Right cardiac atrium (tissue), 5 donors: Measurements from ENCODE around the gene HRH2. TPM values are rescaled to one million over a fixed set of nuclear protein-coding genes. Genes with fewer than 3 reads are reported as not detected.

ENCODE experiments used
- ATAC-seq, 2 donors: fragments of 200-7000 bp; cut with Tn5 transposase; one replicate each; pipeline versions ENCODE4 v1.8.0 to v1.9.1; 2020; ENCODE audit warnings: moderate library complexity in 2 of 2, mild to moderate bottlenecking in 1 of 2
- DNase-seq, 3 donors: peaks; one replicate each; pipeline ENCODE4 v3.0.0-alpha.2; 2020
- H3K27ac ChIP-seq: one replicate; pipeline ENCODE4 v1.5.1; 2013; ENCODE audit warnings: mild to moderate bottlenecking, low read length, control low read depth, moderate library complexity
- H3K27me3 ChIP-seq: one replicate; pipeline ENCODE4 v1.6.1; 2013; ENCODE audit not compliant: control insufficient read depth, insufficient read depth
- H3K4me1 ChIP-seq: one replicate; pipeline ENCODE4 v1.6.1; 2013; ENCODE audit warnings: low read length; ENCODE audit not compliant: control insufficient read depth, insufficient read depth
- H3K4me3 ChIP-seq: one replicate; pipeline ENCODE4 v1.5.1; 2013; ENCODE audit warnings: low read length, control low read depth
- H3K9me3 ChIP-seq: one replicate; pipeline ENCODE4 v1.6.1; 2013; ENCODE audit warnings: low read length; ENCODE audit not compliant: control insufficient read depth
- WGBS: extraction: QIAGEN DNeasy Blood & Tissue Kit; methylation state at CpG from one replicate; pipeline ENCODE4 v1.1.7; 2013; 5-methylcytosine and 5-hydroxymethylcytosine counted together
- intact Hi-C, 4 donors: fragments of 100-400 bp; cut with DNase I; formaldehyde crosslinking; loops; one replicate each; pipeline versions ENCODE4 v1.11.0 to v1.14.0; 2022 to 2023
- polyA plus RNA-seq: library from polyadenylated mRNA; stranded (reverse); fragments of 200-250 nt; gene quantifications from one replicate; pipeline ENCODE4 v1.2.3, GENCODE V29; 2013
- total RNA-seq, 4 donors: library from RNA; stranded (reverse); fragmentation: NEBNext Ultra II Directional; extraction: Animal tissue kit (Norgen Biotek cat#: 25700); gene quantifications; one replicate each; pipeline ENCODE4 v1.2.1, GENCODE V29; 2021
- donor health status: healthy with polysubstance abuse.
- donor health status: DM: no; HTN: yes; CAD: no.
- donor health status: DM: no; HTN: no; CAD: no.
- donor health status: DM: no; HTN: yes; CAD: no; lungs with severe emphysema.
- donor health status: DM: yes; HTN: yes; CAD: no.

The HRH2 gene
- total and polyA plus RNA-seq, 5 donors, result 18.6 to 37.5 (median 31.2) TPM

- DNase-seq, result no peak
- Histone ChIP-seq H3K27me3 (no peaks in the 10 kb centered on the region), H3K4me1 (peaks cover 3% of the 10 kb centered on the region), H3K9me3 (no peaks in the 10 kb centered on the region), H3K27ac (no peak overlapping the region), H3K4me3 (no peak overlapping the region)
- 73% methylated on average over 10 of the region's 10 CpGs for WGBS
- intact Hi-C loops, result no loop called here
- no peak for ATAC-seq
These were observed 18.0 kb downstream of the HRH2 start for GRCh38 chr5:175675873-175676272.

DNA sequence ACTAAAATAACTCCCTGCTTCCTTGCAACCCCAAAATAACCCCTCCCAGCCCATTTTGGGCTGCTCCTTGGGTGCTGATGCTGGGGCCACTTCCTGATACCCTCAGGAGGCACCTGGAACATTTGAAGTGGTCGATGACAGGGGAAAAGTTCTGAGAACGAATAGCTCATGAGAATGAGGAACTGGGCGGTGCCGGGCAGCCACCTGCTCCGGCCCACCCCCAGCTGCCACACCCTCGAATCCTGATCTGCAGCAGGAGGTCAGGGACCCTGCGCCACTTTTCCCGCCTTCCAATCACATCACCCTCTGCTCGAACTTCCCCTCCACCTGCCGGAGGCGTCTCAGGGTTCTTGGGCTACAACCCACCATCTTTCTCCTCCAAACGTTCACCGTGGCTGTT, 19.7 kb downstream of the HRH2 start:
- WGBS, result 56% methylated on average over 13 of the region's 13 CpGs
- Histone ChIP-seq H3K27me3 (no peaks in the 10 kb centered on the region), H3K9me3 (no peaks in the 10 kb centered on the region), H3K4me3 (no peak overlapping the region), H3K27ac (no peak overlapping the region), H3K4me1 (peaks cover 3% of the 10 kb centered on the region)
- DNase-seq, result no peak
- no peak for ATAC-seq
- intact Hi-C loops, result no loop called here

GRCh38 chr5:175678074-175678473, 20.2 kb downstream of the HRH2 start:
- Histone ChIP-seq H3K4me1 (peaks cover 4% of the 10 kb centered on the region), H3K4me3 (no peak overlapping the region), H3K9me3 (no peaks in the 10 kb centered on the region), H3K27me3 (no peaks in the 10 kb centered on the region), H3K27ac (no peak overlapping the region)
- 70% methylated on average over 10 of the region's 10 CpGs for WGBS
- intact Hi-C loops, result no loop called here
- DNase-seq (no peak), ATAC-seq (no peak)

DNA sequence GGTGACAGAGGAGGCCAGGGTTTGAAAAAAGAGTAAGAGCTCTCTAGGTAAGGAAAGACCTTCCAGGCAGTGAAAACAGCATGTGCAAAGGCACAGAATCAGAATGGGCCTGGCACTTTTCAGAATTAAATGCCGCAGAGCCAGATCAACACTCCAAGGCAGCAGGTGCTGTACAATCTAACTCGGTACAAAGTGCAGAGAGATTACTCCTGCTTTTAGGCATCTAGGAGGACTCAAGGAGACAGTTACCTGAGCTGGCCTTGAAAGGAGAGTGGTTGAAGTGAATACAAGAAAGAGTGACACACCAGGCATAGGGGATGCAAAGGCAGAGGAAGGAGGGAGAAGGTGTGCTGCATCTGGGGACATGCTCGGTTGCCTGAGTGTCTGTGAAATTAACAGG, 21.5 kb downstream of the HRH2 start:
- Histone ChIP-seq H3K4me3 (no peak overlapping the region), H3K9me3 (no peaks in the 10 kb centered on the region), H3K27ac (no peak overlapping the region), H3K4me1 (peaks cover 4% of the 10 kb centered on the region), H3K27me3 (no peaks in the 10 kb centered on the region)
- DNase-seq (no peak), ATAC-seq (no peak)
- 81% methylated on average over 3 of the region's 3 CpGs for WGBS
- intact Hi-C loops, result no loop called here

DNA sequence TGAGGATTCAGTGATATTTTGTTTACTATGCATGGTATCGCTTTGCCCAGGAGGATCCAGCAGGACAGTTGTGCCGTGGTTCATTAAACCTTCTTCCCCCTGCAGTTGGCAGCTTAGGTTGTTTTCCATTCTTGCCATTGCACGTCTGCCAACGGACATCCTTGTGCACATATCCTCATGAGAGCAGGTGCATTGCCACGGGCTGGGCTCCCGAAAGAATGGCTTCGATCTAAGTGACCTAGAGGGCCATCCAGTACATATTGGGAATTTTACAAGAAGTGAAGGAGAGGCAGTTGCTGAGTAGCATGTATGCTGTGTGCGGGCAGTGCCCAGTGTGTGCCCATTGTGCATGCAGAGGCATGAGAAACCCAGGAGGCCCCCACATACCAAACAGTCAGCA, 22.1 kb downstream of the HRH2 start:
- intact Hi-C loops, result no loop called here
- DNase-seq (no peak), ATAC-seq (no peak)
- H3K9me3 ChIP-seq, result no peaks in the 10 kb centered on the region
- H3K27me3 ChIP-seq, result no peaks in the 10 kb centered on the region
- no peak overlapping the region for H3K4me3 ChIP-seq
- 70% methylated on average over 8 of the region's 8 CpGs for WGBS
- peak overlapping the region; percentile 88 for H3K27ac ChIP-seq
- H3K4me1 ChIP-seq, result peaks cover 4% of the 10 kb centered on the region

- intact Hi-C loops, result no loop called here
- no peaks in the 10 kb centered on the region for H3K9me3 ChIP-seq
- ATAC-seq (peak; percentile 32 to 58), DNase-seq (no peak)
- H3K27ac ChIP-seq, result peak overlapping the region; percentile 88
- no peaks in the 10 kb centered on the region for H3K27me3 ChIP-seq
- 61% methylated on average over 7 of the region's 7 CpGs for WGBS
- no peak overlapping the region for H3K4me3 ChIP-seq
- peaks cover 4% of the 10 kb centered on the region for H3K4me1 ChIP-seq
These were observed 22.6 kb downstream of the HRH2 start for GRCh38 chr5:175680463-175680862.

DNA sequence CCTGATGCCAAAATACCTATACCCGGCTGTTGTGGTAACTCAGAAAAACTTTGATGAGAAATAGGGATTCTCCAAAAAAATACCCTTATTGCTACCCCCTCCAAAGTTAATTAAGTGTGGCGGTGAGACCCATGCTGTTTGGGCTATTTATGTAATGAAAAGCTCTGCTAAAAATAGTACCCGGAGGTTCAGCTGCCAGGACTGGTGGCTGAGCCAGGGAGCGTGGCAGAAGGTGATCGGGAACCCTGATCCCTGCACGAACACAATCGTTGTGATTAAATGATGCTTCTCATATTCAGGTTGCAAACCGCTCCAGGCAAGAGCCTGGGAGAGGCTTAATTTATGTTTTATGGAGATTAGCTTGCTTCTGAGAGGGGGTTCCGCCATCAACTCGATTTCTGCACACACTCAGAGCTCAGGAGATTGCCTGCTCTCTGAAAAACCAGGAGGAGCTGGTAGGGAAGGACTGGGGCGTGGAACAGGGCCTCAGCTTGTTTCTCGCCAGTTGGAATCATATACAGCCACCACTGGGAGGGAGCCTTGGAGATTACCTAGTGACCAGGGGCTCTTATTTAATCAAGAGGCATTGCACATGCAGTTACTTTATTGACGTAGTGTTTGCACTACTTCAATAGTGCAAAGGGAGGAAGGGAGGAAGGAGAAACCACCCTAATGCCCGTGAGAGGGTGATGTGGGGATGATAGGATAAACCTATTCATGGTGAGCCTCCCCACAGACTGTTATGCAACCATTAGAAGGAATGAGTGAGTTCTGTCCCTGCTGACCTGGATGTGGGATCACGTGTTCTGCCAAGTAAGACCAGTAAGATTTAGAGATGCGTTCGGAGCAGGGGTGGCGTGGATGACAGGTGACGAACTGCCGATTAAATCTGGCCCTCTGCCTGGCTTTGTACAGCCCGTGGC, 23.4 kb downstream of the HRH2 start:
- Histone ChIP-seq H3K27me3 (no peaks in the 10 kb centered on the region), H3K27ac (peak overlapping the region; percentile 95), H3K9me3 (no peaks in the 10 kb centered on the region), H3K4me1 (peaks cover 6% of the 10 kb centered on the region), H3K4me3 (no peak overlapping the region)
- DNase-seq (no peak), ATAC-seq (peak; percentile 64 to 69)
- intact Hi-C loops, result no loop called here
- 41% methylated on average over 21 of the region's 21 CpGs for WGBS

DNA sequence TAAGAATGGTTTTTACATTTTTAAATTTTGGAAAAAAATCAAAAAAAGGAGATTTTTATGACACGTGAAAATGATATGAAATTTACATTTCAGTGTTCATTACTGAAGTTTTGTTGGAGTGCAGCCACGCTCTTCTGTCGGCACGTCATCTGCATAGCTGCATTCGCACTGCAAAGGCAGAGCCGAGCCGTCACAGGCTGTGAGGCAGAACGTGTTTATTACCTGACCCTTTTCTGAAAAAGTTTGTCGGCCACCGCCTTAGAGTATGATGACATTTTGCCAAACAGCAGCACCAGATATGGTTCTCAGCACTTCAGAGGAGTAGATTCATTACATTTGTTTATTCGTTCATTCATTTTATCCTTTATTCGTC, 24.1 kb downstream of the HRH2 start:
- H3K4me3 ChIP-seq, result no peak overlapping the region
- intact Hi-C loops, result no loop called here
- DNase-seq (peak in 1 of 3 donors; percentile 68), ATAC-seq (peak; percentile 37 to 44)
- H3K4me1 ChIP-seq, result peaks cover 8% of the 10 kb centered on the region
- no peaks in the 10 kb centered on the region for H3K9me3 ChIP-seq
- no peaks in the 10 kb centered on the region for H3K27me3 ChIP-seq
- H3K27ac ChIP-seq, result peak overlapping the region; percentile 95
- WGBS, result 38% methylated on average over 12 of the region's 12 CpGs

- H3K27ac ChIP-seq, result peak overlapping the region; percentile 87
- intact Hi-C loops, result no loop called here
- DNase-seq, result no peak
- H3K27me3 ChIP-seq, result no peaks in the 10 kb centered on the region
- no peak overlapping the region for H3K4me3 ChIP-seq
- no peak for ATAC-seq
- peaks cover 8% of the 10 kb centered on the region for H3K4me1 ChIP-seq
- H3K9me3 ChIP-seq, result no peaks in the 10 kb centered on the region
- WGBS, result 73% methylated on average over 8 of the region's 8 CpGs
These were observed 24.8 kb downstream of the HRH2 start for GRCh38 chr5:175682664-175683063.

- intact Hi-C loops, result no loop called here
- peak overlapping the region; percentile 0 for H3K27ac ChIP-seq
- DNase-seq (peak in 1 of 3 donors; percentile 32), ATAC-seq (no peak)
- WGBS, result 95% methylated on average over 15 of the region's 15 CpGs
- H3K9me3 ChIP-seq, result no peaks in the 10 kb centered on the region
- H3K27me3 ChIP-seq, result no peaks in the 10 kb centered on the region
- H3K4me3 ChIP-seq, result no peak overlapping the region
- H3K4me1 ChIP-seq, result peaks cover 8% of the 10 kb centered on the region
These were observed 25.4 kb downstream of the HRH2 start for GRCh38 chr5:175683231-175683630.

- DNase-seq, result no peak
- H3K4me3 ChIP-seq, result no peak overlapping the region
- H3K27ac ChIP-seq, result peak overlapping the region; percentile 1
- H3K27me3 ChIP-seq, result no peaks in the 10 kb centered on the region
- peaks cover 8% of the 10 kb centered on the region for H3K4me1 ChIP-seq
- ATAC-seq, result no peak
- no peaks in the 10 kb centered on the region for H3K9me3 ChIP-seq
- WGBS, result 91% methylated on average over 13 of the region's 13 CpGs
- intact Hi-C loops, result no loop called here
These were observed 26.1 kb downstream of the HRH2 start for GRCh38 chr5:175683921-175684320.
